Urinary bladder (tissue), 4 donors: ENCODE results near the gene SUGCT. TPM values are rescaled to one million over a fixed set of nuclear protein-coding genes. Genes with fewer than 3 reads are reported as not detected.

Experiments used
- DNase-seq: peaks from one replicate; pipeline ENCODE4 v3.0.0-alpha.2; 2015; ENCODE audit errors: extremely low spot score
- H3K27ac ChIP-seq: one replicate; pipeline ENCODE4 v1.5.1; 2013; ENCODE audit warnings: low read depth, mild to moderate bottlenecking, moderate library complexity
- H3K36me3 ChIP-seq: one replicate; pipeline ENCODE4 v1.6.1; 2013; ENCODE audit warnings: mild to moderate bottlenecking, moderate library complexity; ENCODE audit not compliant: insufficient read depth
- H3K4me1 ChIP-seq: one replicate; pipeline ENCODE4 v1.6.1; 2013; ENCODE audit warnings: mild to moderate bottlenecking, moderate library complexity; ENCODE audit not compliant: insufficient read depth
- H3K4me3 ChIP-seq: one replicate; pipeline ENCODE4 v1.5.1; 2013; ENCODE audit warnings: low read depth, low read length
- WGBS: extraction: QIAGEN DNeasy Blood & Tissue Kit; methylation state at CpG from one replicate; pipeline ENCODE4 v1.1.7; 2013; 5-methylcytosine and 5-hydroxymethylcytosine counted together
- polyA plus RNA-seq: library from polyadenylated mRNA; stranded (reverse); fragments of 200-250 nt; gene quantifications from one replicate; pipeline ENCODE4 v1.2.3, GENCODE V29; 2013
- total RNA-seq: library from RNA; depleted of rRNA; stranded (reverse); fragments of >200 nt; gene quantifications from one replicate; pipeline ENCODE4 v1.2.3, GENCODE V29; 2014
- donor health status: healthy with polysubstance abuse.
- donor health status: healthy.

Gene SUGCT
- total and polyA plus RNA-seq, 2 donors, result 3.3 to 8.3 TPM

DNA sequence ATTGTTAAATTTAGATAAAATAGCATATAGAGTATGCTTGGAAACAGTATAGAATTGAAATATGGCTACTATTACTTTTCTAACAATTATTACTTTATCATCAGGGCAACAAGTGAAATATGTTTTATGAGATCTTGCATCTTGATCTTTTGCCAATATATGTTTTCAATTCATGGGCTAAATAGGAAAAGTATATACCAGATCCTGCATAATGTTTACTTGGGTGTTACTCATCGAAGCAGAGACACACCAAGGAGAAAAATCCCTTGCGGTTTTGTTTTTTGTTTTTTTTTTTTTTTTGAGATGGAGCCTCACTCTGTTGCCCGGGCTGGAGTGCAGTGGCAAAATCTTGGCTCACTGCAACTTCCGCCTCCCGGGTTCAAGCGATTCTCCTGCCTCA, 541.4 kb downstream of the SUGCT start:
- H3K4me1 ChIP-seq, result no peaks in the 10 kb centered on the region
- 88% methylated on average over 6 of the region's 6 CpGs for WGBS
- no peaks in the 10 kb centered on the region for H3K36me3 ChIP-seq
- DNase-seq, result no peak
- H3K4me3 ChIP-seq, result no peak overlapping the region
- no peak overlapping the region for H3K27ac ChIP-seq

DNA sequence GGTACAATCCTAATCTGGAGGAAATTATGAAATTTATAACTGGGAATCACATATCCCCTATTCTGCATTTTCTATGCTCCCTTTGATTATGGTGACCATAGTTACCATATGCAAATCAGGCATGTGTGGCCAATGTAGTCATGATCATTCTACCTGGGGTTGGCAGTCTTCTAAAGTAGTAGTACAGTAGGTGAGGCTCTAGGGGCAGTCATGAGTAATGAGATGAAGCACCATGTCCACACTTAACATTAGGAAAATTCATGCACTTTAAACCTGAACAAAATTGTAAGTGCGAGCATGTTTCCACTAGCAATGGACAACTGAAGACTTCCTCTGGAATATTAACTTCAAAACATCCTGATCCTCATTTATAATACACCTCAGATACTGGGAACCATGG, 545.9 kb downstream of the SUGCT start:
- 96% methylated on average over 1 of the region's 1 CpG for WGBS
- DNase-seq, result no peak
- Histone ChIP-seq H3K4me1 (no peaks in the 10 kb centered on the region), H3K4me3 (no peak overlapping the region), H3K27ac (no peak overlapping the region), H3K36me3 (no peaks in the 10 kb centered on the region)

DNA sequence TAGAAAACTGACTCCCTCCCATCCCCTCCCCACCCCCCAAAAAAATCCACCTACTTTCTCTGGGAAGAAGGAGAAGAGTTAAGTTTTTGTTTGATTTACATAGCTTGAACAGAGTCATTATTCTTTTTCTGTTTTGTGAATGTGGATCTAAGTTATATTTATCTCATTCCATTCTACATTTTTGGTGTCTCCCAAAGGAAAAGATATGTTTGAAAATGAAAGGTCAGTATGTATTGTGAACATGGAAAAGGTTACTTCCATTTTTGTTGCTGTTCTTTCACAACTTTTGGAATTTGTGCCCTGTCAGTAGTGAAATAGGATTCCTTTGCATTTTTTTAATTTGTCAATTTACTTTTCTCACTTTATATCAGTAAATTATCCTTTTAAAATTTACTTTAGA, 547.9 kb downstream of the SUGCT start:
- Histone ChIP-seq H3K27ac (no peak overlapping the region), H3K4me1 (no peaks in the 10 kb centered on the region), H3K36me3 (no peaks in the 10 kb centered on the region), H3K4me3 (no peak overlapping the region)
- DNase-seq, result no peak

DNA sequence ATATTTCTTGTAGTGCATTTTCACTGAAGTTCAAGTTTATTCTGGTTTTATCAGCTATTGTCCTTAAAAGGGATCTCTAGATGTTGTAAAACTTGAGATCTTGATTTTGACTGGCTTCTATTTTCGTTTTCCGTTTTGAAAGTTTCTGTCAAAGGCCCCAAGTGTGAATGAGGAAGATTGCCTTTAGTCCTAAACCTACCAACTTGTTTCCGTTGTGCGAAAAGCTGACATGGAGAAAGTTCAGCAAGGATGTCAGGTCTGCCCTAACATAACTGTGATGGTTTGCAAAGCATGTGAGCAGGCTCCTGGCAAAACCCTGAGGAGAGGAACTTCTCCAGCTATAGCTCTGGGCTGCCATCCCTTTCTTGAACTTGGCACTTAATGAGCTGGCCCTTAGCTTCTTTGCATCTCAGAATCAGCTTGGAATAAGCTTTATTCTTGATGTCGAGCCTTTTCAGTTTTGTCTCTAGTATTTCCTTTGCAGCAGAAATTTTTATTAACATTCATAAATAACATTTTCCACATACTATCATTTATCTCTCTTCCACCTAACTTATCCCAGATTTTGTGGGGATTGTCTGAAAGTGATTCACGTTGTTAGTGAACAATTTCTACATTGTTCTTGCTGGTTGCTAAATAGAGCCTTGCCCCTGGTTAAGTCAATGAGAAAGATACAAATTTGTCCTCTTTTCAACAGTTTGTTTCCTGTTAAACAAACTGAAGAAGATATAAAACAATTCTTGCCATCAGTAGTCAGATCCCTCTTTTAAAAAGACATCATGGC, 559.4 kb downstream of the SUGCT start:
- DNase-seq, result no peak
- Histone ChIP-seq H3K4me1 (no peaks in the 10 kb centered on the region), H3K36me3 (no peaks in the 10 kb centered on the region), H3K4me3 (no peak overlapping the region), H3K27ac (no peak overlapping the region)
- WGBS, result 42% methylated on average over 6 of the region's 6 CpGs

DNA sequence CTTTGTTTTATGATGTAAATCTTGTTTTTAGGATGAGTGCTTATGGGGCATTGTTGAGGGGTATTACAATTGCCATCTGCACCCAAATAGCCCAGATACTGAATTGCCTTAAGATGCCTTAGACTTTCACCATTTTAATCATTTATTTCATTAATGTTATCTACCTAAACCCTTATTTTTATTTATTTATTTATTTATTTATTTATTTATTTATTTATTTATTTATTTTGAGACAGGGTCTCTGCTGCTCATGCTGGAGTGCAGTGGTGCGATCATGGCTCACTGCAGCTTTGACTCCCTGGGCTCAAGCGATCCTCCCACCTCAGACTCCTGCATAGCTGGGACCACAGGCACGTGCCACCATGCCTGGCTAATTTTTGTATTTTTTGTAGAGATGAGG, 560.2 kb downstream of the SUGCT start:
- no peak overlapping the region for H3K27ac ChIP-seq
- no peaks in the 10 kb centered on the region for H3K36me3 ChIP-seq
- H3K4me1 ChIP-seq, result no peaks in the 10 kb centered on the region
- no peak for DNase-seq
- H3K4me3 ChIP-seq, result no peak overlapping the region
- WGBS, result 96% methylated on average over 3 of the region's 3 CpGs

DNA sequence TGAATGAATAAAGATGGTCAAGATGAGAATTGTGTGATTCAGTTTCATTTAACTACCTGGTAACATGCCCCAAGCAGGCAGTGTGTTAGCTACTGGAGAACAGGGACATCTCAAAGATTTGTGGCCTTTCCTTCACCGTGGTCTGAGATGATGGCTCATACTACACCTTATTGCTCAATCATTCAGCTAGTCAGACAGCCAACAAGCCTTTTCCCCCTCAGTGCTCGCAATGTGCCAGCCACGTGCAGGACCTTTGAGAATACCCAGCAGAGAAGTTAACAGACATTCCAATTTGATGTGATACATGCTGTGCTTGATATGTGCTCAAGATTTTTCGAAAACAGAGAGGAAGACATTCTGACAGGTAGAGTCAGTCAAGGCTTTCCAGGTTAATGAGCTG, 562.8 kb downstream of the SUGCT start:
- DNase-seq, result no peak
- no peaks in the 10 kb centered on the region for H3K36me3 ChIP-seq
- no peak overlapping the region for H3K27ac ChIP-seq
- H3K4me1 ChIP-seq, result no peaks in the 10 kb centered on the region
- no peak overlapping the region for H3K4me3 ChIP-seq
- WGBS, result 94% methylated on average over 4 of the region's 4 CpGs

DNA sequence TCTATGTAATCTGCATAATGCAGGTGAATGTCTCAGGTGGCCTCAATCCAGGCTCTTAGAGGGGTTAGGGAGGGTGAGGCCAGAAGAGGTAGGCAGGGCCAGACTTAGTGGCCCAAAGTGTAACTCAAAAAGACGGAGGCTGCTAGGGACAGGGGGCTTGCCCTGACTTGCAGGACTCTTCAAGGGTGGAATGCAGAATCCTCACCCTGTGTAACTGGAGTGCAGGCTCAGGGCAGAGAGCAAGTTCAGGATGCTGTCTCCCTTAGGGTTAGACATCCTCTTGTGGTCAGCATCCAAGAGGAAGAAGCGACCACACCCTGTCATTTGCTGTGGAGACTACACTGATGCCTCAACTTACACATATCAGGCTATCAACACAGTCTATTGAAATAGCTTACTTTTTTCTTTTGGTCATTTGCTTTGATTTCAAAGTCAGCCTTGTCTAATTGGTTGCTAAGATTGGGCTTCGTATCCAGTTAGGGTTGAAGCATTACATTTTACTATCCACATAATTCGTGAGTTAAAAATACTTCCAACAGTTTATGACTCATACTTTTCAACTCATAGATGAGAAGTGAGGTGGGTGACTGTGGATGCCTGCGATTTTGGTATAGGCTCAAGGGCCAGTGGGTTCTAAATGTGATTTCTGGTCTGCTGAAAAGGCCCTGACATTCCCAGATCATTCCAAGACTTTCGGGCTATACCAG, 563.6 kb downstream of the SUGCT start:
- 78% methylated on average over 6 of the region's 6 CpGs for WGBS
- no peak overlapping the region for H3K27ac ChIP-seq
- H3K4me3 ChIP-seq, result no peak overlapping the region
- H3K4me1 ChIP-seq, result no peaks in the 10 kb centered on the region
- H3K36me3 ChIP-seq, result no peaks in the 10 kb centered on the region
- no peak for DNase-seq

DNA sequence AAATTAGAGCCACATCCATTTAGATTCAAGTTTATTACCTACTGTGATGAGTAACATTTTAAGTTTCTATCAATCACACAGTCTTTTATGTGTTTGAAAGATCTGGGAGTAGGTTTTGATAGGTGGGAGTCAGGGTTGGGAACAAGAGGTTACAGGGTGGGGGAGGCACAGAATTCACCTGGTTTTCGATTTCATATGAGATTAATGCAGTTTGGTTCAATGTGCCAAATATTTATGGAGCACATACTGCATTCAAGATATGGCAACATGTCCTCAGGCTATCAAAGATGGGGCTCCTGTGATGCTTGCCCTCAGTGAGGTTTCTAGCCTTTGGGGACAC, 564.1 kb downstream of the SUGCT start:
- H3K4me1 ChIP-seq, result no peaks in the 10 kb centered on the region
- no peak overlapping the region for H3K27ac ChIP-seq
- H3K36me3 ChIP-seq, result no peaks in the 10 kb centered on the region
- H3K4me3 ChIP-seq, result no peak overlapping the region
- 93% methylated on average over 1 of the region's 1 CpG for WGBS
- no peak for DNase-seq

DNA sequence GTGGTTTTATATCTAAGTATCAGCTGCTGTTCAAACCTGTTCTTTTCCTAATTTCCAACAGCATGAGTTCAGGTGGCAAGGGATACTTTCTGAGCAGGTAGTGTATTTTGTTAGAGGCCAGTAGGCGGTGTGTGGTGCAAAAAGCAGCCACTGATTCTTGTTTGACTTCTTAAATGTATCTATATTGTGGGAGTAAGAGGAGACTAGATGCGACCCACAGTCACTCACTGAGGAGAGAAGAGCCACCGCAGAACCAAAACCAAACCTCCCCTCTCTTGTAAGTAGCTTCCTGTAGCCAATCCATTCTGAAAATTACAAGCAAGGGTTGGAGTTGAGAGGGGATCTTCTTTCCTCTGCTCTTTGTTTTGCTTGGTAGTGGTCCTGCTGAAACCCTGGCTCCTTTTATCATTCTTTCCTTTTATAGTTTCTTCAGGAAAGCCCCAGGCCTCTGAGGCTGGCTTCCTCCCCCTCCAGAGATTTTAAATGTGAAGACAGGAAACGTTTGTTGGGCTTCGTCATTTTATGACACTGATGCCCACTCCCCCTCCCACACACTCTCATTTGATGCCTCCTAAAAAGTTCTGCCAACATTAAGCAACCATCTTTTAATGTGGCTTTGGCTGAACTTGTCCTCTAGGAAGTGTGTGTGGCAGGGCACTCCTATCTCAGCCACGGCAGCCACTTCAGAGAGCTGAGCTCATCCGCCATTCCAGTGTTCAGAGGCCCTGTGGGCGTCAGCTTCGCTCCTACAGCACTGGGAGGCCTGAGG, 566.0 kb downstream of the SUGCT start:
- H3K27ac ChIP-seq, result no peak overlapping the region
- DNase-seq, result no peak
- no peaks in the 10 kb centered on the region for H3K36me3 ChIP-seq
- 80% methylated on average over 9 of the region's 9 CpGs for WGBS
- no peak overlapping the region for H3K4me3 ChIP-seq
- no peaks in the 10 kb centered on the region for H3K4me1 ChIP-seq

DNA sequence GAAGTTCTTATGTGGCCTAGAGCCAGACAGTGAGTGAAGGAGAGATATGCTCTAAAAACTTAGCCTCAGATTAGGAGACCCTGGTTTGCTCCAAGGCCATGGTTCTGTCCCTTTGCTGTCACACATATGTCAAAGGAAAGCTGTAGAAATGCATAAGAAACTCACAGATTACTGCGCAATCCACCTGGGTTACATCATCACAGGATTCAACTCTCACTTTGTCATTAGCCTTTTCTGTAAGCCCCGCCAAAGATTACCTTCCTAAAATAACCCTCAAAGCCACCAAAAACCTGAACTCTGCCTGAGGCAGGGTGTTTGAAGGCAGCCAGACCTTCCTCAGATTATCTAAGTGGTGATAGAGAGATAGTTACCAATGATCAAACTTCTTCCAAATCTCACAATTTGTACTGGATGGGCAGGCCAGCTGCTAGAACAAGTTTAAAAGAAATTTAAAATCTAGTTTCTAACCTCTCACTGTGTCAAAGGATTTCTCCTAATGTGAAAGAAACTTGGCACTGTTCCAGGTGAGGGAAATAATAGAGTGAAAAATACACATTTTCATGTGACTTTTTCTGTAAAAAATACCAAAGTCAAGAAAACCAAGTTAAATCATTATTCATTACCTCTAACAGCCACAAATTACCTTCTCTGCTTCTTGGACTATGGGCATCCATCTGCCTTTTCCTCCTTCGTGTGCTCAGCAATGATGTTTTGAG, 567.2 kb downstream of the SUGCT start:
- no peaks in the 10 kb centered on the region for H3K36me3 ChIP-seq
- 87% methylated on average over 3 of the region's 3 CpGs for WGBS
- DNase-seq, result no peak
- H3K4me3 ChIP-seq, result no peak overlapping the region
- H3K27ac ChIP-seq, result no peak overlapping the region
- H3K4me1 ChIP-seq, result no peaks in the 10 kb centered on the region

DNA sequence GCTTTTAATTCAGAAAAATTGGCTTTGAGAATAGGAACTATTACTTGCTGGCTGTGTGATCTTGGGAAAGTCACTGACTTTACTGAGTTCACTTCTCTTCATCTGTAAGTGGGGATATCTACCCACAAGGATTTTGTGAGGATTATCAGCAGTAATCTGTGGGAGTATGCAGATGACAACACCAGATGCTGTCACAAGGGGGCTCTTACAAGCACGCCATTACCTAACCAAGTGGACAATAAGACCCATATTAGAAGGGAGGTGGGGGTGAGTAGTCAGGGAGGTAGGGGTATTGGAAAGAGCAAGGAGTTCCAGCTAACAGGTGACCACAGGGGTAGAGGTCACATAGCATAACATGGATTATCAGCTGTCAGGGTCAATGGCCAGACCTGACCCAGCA, 569.4 kb downstream of the SUGCT start:
- no peaks in the 10 kb centered on the region for H3K36me3 ChIP-seq
- H3K4me3 ChIP-seq, result no peak overlapping the region
- DNase-seq, result no peak
- H3K4me1 ChIP-seq, result no peaks in the 10 kb centered on the region
- 99% methylated on average over 1 of the region's 1 CpG for WGBS
- no peak overlapping the region for H3K27ac ChIP-seq

DNA sequence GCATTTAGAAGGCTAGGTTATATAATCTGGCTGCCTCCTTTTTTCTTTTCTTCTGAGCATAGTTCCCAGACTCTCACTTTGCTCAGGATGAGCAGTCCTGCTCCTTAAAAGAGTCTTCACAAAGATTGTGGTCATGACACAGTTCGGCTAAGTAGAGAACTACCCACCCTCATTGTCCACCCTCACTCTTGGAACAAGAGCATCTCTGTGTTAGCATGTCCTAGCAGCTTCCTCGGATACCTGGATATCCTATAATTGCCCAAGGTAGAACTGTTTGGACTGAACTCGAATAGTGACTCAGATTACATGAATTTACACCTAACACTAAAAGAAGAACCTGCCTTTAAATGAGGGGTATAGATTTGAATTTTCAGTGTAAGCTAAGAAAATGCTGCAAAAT, 572.0 kb downstream of the SUGCT start:
- Histone ChIP-seq H3K4me3 (no peak overlapping the region), H3K27ac (no peak overlapping the region), H3K4me1 (no peaks in the 10 kb centered on the region), H3K36me3 (no peaks in the 10 kb centered on the region)
- no peak for DNase-seq
- 90% methylated on average over 3 of the region's 3 CpGs for WGBS

DNA sequence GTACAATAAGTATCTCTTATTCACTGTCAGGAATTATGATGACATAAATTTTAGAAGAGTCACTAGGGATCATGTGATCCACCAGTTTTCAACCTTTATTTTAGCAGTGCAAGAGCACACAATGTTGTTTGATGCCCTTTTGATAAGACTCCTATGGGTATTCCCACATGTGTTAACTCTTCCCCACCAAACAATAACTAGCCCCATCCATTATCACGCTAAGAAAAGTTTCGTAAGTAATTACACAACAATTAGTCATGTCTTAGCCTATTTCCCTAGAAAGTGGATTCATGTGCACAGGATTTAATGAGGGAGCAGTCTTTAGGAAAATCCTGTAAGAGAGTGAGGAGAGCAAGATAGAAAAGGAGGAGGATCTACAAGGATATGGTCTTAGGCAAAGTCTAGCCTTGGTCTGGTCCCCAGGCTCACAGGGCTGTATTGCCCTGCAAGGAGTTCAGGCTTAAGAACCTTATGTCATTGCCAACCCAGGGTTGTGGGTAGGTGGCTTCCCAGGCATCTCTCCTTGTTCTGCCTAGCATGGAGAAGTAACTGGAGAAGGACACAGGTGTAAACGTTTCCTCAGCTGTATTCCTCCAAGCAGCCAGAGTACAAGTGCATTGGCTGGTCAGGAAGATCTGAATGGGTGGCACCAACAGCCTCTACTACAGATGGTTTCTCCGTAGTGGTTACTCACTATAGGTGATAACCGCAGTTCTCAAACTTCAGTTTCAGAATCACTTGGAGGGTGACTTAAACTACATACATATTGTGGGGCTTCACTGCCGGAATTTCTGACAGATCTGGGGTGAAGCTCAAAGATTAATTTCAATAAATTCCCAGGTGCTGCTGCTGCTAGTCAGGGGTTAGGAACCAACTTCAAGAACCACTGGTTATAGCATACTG, 574.5 kb downstream of the SUGCT start:
- Histone ChIP-seq H3K36me3 (no peaks in the 10 kb centered on the region), H3K27ac (no peak overlapping the region), H3K4me3 (no peak overlapping the region), H3K4me1 (no peaks in the 10 kb centered on the region)
- DNase-seq, result no peak
- WGBS, result 93% methylated on average over 6 of the region's 6 CpGs
